ENCODE data around the gene GLI1.
"Not testable (repeated sequence)": the region's sequence is repeated elsewhere in the genome, so short reads cannot be mapped to it uniquely, and the experiment has no call there.

The GLI1 gene

GRCh38 chr12:57459750-57460467 lies at the start of gene GLI1:
Gene GLI1 (plus strand): TSS chr12:57459785. CDS start chr12:57463692, 3,907 bp downstream.
- no peak for DNase-seq (ENCODE audit: low read depth in 4 of 4, low spot score in 1 of 4)

GRCh38 chr12:57410534-57410933 lies 49.1 kb upstream of the GLI1 start:
- DNase-seq (ENCODE audit: low read depth in 4 of 4, low spot score in 1 of 4), result no peak

DNA sequence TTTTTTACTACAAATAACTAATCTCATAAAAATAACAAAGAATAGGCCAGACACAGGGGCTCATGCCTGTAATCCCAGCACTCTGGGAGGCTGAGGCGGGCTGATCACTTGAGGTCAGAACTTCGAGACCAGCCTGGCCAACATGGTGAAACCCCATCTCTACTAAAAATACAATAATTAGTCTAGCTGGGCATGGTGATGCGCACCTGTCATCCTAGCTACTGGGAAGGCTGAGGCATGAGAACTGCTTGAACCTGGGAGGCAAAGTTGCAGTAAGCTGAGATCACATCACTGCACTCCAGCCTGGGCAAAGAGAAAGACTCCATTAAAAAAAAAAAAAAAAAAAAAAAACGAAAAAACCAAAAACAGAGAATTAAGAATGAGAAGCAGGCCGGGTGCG lies 45.4 kb upstream of the GLI1 start:
- DNase-seq (ENCODE audit: low read depth in 4 of 4, low spot score in 1 of 4), result not testable (repeated sequence)

- no peak for DNase-seq (ENCODE audit: low read depth in 4 of 4, low spot score in 1 of 4)
These were observed 44.5 kb upstream of the GLI1 start for GRCh38 chr12:57415088-57415487.

GRCh38 chr12:57416039-57416996 lies 43.3 kb upstream of the GLI1 start:
- DNase-seq (ENCODE audit: low read depth in 4 of 4, low spot score in 1 of 4), result no peak

GRCh38 chr12:57418255-57418654 lies 41.3 kb upstream of the GLI1 start:
- no peak for DNase-seq (ENCODE audit: low read depth in 4 of 4, low spot score in 1 of 4)

DNA sequence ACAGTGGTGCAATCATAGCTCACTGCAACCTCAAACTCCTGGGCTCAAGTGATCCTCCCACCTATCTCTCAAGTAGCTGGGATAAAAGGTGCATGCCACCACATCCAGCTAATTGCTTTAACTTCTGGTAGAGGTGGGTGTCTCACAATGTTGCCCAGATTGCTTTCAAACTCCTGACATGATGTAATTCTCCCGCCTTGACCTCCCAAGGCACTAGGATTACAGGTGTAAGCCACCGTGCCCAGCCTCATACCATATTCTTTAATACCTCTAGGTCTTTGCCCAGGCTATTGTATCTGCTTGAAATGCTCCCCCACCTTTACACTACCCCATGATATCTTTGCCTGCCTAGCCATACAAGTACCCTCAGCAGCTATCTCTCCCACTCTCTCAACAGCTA lies 40.1 kb upstream of the GLI1 start:
- no peak for DNase-seq (ENCODE audit: low read depth in 4 of 4, low spot score in 1 of 4)

DNA sequence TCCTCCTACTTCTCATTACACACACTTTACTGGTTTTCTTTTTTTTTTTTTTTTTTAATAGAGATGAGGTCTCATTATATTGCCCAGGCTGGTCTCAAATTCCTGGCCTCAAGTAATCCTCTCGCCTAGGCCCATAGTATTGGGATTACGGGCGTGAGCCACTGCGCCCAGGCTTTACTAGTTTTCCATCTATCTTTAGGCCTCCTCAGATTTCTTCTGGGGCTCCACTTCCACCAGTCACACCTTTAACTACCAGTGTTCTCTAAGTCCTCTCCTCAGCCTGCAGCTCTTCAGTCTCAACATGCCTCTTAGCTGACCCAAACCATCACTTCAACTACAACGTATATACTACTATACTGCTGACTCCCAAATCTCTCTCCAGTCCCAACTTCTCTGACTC lies 39.1 kb upstream of the GLI1 start:
- DNase-seq (ENCODE audit: low read depth in 4 of 4, low spot score in 1 of 4), result no peak

DNA sequence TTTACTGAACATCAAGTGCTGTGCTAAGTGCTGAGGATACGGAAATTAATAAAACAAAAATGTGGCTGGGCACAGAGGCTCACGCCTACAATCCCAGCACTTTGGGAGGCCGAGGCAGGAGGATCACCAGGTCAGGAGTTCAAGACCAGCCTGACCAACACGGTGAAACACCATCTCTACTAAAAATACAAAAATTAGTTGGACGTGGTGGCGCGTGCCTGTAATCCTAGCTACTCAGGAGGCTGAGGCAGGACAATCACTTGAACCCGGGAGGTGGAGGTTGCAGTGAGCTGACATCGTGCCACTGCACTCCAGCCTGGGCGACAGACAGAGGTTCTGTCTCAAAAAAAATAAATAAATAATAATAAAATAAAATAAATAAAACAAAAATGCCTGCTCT lies 32.6 kb upstream of the GLI1 start:
- not testable (repeated sequence) for DNase-seq (ENCODE audit: low read depth in 4 of 4, low spot score in 1 of 4)

DNA sequence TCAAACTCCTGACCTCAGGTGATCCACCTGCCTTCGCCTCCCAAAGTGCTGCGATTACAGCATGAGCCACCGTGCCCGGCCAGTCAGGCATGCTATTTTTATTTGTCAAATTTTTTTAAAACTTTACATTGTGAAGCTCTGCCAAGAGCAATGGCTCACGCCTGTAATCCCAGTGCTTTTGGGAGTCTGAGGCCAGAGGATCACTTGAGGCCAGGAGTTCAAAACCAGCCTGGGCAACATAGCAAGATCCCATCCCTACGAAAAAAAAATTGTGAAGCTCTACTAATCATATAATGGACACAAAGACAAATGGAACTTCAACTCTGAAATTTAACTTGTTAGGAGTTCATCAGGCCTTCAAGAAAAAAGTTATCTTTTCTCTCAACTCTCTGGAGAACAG lies 30.6 kb upstream of the GLI1 start:
- DNase-seq (ENCODE audit: low read depth in 4 of 4, low spot score in 1 of 4), result no peak

GRCh38 chr12:57429473-57430111 lies 30.0 kb upstream of the GLI1 start:
- no peak for DNase-seq (ENCODE audit: low read depth in 4 of 4, low spot score in 1 of 4)

GRCh38 chr12:57430112-57430930 lies 29.3 kb upstream of the GLI1 start:
- peak in 1 of 4 experiments; percentile 26 for DNase-seq (ENCODE audit: low read depth in 4 of 4, low spot score in 1 of 4)

DNA sequence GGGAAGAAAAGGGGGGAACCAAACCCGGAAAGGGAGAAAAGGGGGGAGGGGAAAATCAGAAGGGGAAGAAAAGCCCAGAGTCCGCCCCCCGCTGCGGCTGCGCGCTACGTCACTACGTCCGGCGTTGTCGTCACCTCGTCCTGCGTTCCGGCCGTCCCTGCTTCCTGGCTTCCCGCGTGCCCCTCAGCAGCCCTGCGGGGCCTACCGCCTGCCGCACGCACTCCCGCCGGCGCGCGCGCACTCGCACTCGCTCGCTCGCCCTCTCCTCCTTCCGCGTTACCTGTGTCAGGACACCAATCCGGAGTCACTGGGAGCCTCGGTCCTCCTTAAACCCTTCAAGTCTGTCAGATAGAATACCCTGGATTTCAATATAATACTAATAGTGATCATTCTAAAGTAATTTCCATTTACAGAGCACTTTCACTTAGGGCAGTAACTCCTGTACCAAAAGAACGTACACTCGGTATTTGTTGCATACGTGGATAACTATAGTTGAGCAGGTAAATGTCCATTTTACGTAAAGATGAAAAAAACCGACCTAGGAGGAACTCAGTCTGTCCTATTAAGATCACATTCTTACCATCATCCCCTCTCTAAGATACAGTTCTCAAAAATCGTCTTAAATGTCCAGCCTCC lies 28.5 kb upstream of the GLI1 start, which contains the start of gene R3HDM2:
TSS of gene R3HDM2 (minus strand) at position 113 of the 636 bp plus-strand sequence. CDS start 120,615 bp downstream, outside the sequence.
- peak; percentile 86 to 96 (median 91) for DNase-seq (ENCODE audit: low read depth in 4 of 4, low spot score in 1 of 4)

- DNase-seq (ENCODE audit: low read depth in 4 of 4, low spot score in 1 of 4), result no peak
These were observed 27.9 kb upstream of the GLI1 start for GRCh38 chr12:57431654-57432188.

DNA sequence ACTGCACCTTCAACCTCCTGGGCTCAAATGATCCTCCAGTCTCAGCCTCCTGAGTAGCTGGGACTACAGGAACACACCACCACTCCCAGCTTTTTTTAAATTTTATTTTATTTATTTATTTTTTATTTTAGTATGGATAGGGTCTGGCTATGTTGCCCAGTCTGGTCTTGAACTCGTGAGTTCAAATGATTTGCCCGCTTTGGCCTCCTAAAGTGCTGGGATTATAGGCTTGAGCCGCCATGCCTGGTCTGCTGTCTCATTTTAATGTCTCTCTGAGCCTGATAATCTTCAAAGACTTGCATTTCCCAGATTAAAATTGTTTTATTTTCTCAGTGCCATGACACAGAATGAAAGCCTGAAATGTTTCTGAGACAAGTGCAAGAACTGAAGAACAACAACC lies 26.2 kb upstream of the GLI1 start:
- no peak for DNase-seq (ENCODE audit: low read depth in 4 of 4, low spot score in 1 of 4)

GRCh38 chr12:57434517-57435223 lies 24.9 kb upstream of the GLI1 start, which contains the start of gene INHBC:
Gene INHBC (plus strand): TSS chr12:57434784. CDS start chr12:57434887, 103 bp downstream.
- no peak for DNase-seq (ENCODE audit: low read depth in 4 of 4, low spot score in 1 of 4)

GRCh38 chr12:57435293-57435692 lies 24.3 kb upstream of the GLI1 start:
- DNase-seq (ENCODE audit: low read depth in 4 of 4, low spot score in 1 of 4), result no peak

GRCh38 chr12:57438400-57438799 lies 21.2 kb upstream of the GLI1 start:
- DNase-seq (ENCODE audit: low read depth in 4 of 4, low spot score in 1 of 4), result no peak

GRCh38 chr12:57439762-57440266 lies 19.8 kb upstream of the GLI1 start:
- DNase-seq (ENCODE audit: low read depth in 4 of 4, low spot score in 1 of 4), result no peak
